Heart left ventricle (tissue), 16 donors: ENCODE measurements around the gene CUL4A. TPM values are rescaled to one million over a fixed set of nuclear protein-coding genes. Genes with fewer than 3 reads are reported as not detected.
"Not testable (repeated sequence)": the region's sequence is repeated elsewhere in the genome, so short reads cannot be mapped to it uniquely, and the experiment has no call there.

Experiments used
- ATAC-seq, 4 donors: fragments of 200-7000 bp; cut with Tn5 transposase; one replicate each; pipeline ENCODE4 v1.9.1; 2020 to 2022; ENCODE audit warnings: moderate library complexity in 4 of 4, mild to moderate bottlenecking in 3 of 4, moderate number of reproducible peaks in 1 of 4
- DNase-seq, 5 donors: peaks; one replicate each; pipeline ENCODE4 v3.0.0-alpha.2; 2020
- H3K27ac ChIP-seq, 12 donors: fragments of 200-600 bp; sonication (generic) in 4 of 12; one replicate each; pipeline versions ENCODE4 v1.5.0 to v1.8.0; 2016 to 2022; ENCODE audit warnings: mild to moderate bottlenecking in 2 of 12
- H3K27me3 ChIP-seq, 9 donors: fragments of 200-600 bp; sonication (generic) in 2 of 9; one replicate each; pipeline versions ENCODE4 v1.5.1 to v1.8.0; 2016 to 2022; ENCODE audit warnings: mild to moderate bottlenecking in 3 of 9
- H3K36me3 ChIP-seq, 9 donors: fragments of 200-600 bp; sonication (generic) in 2 of 9; one replicate each; pipeline versions ENCODE4 v1.5.0 to v1.8.0; 2018 to 2022; ENCODE audit warnings: mild to moderate bottlenecking in 2 of 9
- H3K4me1 ChIP-seq, 12 donors: fragments of 200-600 bp; sonication (generic) in 4 of 12; one replicate each; pipeline versions ENCODE4 v1.5.0 to v1.8.0; 2016 to 2022; ENCODE audit warnings: mild to moderate bottlenecking in 3 of 12
- H3K4me3 ChIP-seq, 12 donors: fragments of 200-600 bp; sonication (generic) in 4 of 12; one replicate each; pipeline versions ENCODE4 v1.5.0 to v1.8.0; 2017 to 2022; ENCODE audit warnings: mild to moderate bottlenecking in 9 of 12, moderate library complexity in 4 of 12
- H3K9me3 ChIP-seq, 12 donors: fragments of 200-600 bp; sonication (generic) in 4 of 12; one replicate each; pipeline versions ENCODE4 v1.5.0 to v1.8.0; 2016 to 2022; ENCODE audit warnings: mild to moderate bottlenecking in 1 of 12
- POLR2A ChIP-seq, 2 donors: fragments of 450-650 bp; IDR thresholded peaks; one replicate each; pipeline ENCODE4 v1.6.1; 2017; ENCODE audit warnings: antibody characterized with exemption in 2 of 2, mild to moderate bottlenecking in 2 of 2, moderate library complexity in 2 of 2
- WGBS, 4 donors: extraction: QIAGEN DNeasy Blood & Tissue Kit in 2 of 4; methylation state at CpG; one replicate each; pipeline versions ENCODE4 v1.1.5 to v1.1.7; 2013 to 2018; 5-methylcytosine and 5-hydroxymethylcytosine counted together
- intact Hi-C, 10 donors: fragments of 100-400 bp; cut with DNase I; formaldehyde crosslinking; loops; one replicate each; pipeline versions ENCODE4 v1.11.1 to v1.14.2; 2022
- polyA plus RNA-seq, 2 donors: library from polyadenylated mRNA; stranded (reverse); fragments of 200-250 nt; gene quantifications; one replicate each; pipeline ENCODE4 v1.2.3, GENCODE V29; 2013
- total RNA-seq, 9 donors: library from RNA; depleted of rRNA in 2 of 9; stranded (reverse); fragments of >200 nt in 2 of 9; fragmentation: NEBNext Ultra II Directional in 3 of 9; extraction: Animal tissue kit (Norgen Biotek cat#: 25700) in 3 of 9; gene quantifications; one replicate each; pipeline versions ENCODE4 v1.1.0 to v1.2.4, GENCODE V29; 2016 to 2023
- TF ChIP-seq, protein P1 (sequence below), 12 donors: fragments of 200-600 bp; sonication (generic) in 4 of 12; IDR thresholded peaks; one replicate each; pipeline versions ENCODE4 v1.5.0 to v1.8.0; 2018 to 2022; ENCODE audit warnings: antibody characterized with exemption in 12 of 12, mild to moderate bottlenecking in 5 of 12
- donor health status: ischemic (EF 13 %, LVEDD 7.1; RV severe dilation, severe dysfunction).
- donor health status: healthy with polysubstance abuse.
- donor health status: DM: no; HTN: yes; CAD: no.
- donor health status: DM: no; HTN: no; CAD: no.
- donor health status: ischemic (EF 25% LVEDD 6.9; RV normal size, moderate dysfunction).
- donor health status: ischemic (EF 25% LVEDD 5.7; RV mildly dilated, moderate dysfunction).
- donor health status: healthy.
- donor health status: DM: yes; HTN: yes; CAD: no.
- donor health status: ischemic (EF 35%, LVEDD 5.7; RV mildly dilated, moderate dysfunction).
- donor health status: nonischemic (EF 11% LVEDD 7.7; RV severe dilation, severe dysfunction).
- donor health status: DM: yes; HTN: yes; CAD: no.
- donor health status: PGD.
- donor health status: ischemic (EF 29% LVEDD 5.4; RV normal size, mild dysfunction).
- donor health status: nonischemic (EF 23%, LVEDD 6.1; RV moderate dilation, normal function).

CUL4A gene
- total and polyA plus RNA-seq, 11 donors: 29.7 to 121 (median 109) TPM

DNA sequence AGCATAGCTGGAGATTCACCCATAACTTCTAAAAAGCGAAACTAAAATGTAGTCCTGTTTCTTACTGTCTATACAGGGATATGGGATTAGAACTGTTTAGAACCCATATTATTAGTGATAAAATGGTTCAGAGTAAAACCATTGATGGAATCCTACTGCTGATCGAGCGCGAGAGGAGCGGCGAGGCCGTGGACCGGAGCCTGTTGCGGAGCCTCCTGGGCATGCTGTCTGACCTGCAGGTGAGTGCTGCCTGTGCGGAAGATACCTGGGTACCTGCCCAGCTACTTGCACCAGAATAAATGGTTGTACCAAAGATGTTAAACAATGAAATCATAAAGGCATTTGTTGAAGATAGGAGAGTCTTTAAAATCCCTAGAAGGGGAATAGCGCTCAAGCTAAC lies 23.7 kb downstream of the CUL4A start:
- WGBS, 4 donors: 97 to 98% (median 97%) methylated on average over 11 of the region's 11 CpGs
- Histone ChIP-seq H3K4me1 (no peaks in the 10 kb centered on the region), H3K4me3 (no peak overlapping the region), H3K36me3 (peaks cover 0 to 94% (median 84%) of the 10 kb centered on the region in 9 donors), H3K27ac (no peak overlapping the region), H3K9me3 (no peaks in the 10 kb centered on the region), H3K27me3 (no peaks in the 10 kb centered on the region)
- intact Hi-C loops: no loop called here
- no peak for TF ChIP-seq POLR2A (IDR thresholded peaks at IDR 0.05)
- TF ChIP-seq, protein P1, sequence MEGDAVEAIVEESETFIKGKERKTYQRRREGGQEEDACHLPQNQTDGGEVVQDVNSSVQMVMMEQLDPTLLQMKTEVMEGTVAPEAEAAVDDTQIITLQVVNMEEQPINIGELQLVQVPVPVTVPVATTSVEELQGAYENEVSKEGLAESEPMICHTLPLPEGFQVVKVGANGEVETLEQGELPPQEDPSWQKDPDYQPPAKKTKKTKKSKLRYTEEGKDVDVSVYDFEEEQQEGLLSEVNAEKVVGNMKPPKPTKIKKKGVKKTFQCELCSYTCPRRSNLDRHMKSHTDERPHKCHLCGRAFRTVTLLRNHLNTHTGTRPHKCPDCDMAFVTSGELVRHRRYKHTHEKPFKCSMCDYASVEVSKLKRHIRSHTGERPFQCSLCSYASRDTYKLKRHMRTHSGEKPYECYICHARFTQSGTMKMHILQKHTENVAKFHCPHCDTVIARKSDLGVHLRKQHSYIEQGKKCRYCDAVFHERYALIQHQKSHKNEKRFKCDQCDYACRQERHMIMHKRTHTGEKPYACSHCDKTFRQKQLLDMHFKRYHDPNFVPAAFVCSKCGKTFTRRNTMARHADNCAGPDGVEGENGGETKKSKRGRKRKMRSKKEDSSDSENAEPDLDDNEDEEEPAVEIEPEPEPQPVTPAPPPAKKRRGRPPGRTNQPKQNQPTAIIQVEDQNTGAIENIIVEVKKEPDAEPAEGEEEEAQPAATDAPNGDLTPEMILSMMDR (IDR thresholded peaks at IDR 0.05): no peak
- ATAC-seq: no peak
- no peak for DNase-seq

DNA sequence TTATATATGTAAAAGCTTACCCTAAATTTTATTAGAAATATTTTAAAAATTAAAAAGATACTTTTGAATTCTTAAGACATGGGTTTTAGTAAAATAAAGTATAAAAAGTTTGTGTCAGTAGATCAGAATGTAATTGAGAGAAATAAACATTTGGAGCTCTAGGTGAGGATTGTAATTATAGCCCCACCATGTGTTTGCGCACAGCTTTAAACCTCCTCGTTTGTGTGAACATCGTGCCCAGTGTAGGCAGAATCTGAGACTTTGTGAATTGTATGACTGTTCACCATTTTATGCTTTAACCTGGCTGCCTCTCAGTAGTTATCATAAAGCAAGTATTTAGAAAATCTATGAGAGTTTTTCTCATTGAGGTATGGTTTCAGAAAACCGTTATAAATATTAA lies 29.1 kb downstream of the CUL4A start:
- WGBS, 4 donors: 72 to 83% (median 79%) methylated on average over 4 of the region's 4 CpGs
- Histone ChIP-seq H3K27ac (no peak overlapping the region), H3K27me3 (no peaks in the 10 kb centered on the region), H3K4me3 (no peak overlapping the region), H3K9me3 (no peaks in the 10 kb centered on the region), H3K4me1 (no peaks in the 10 kb centered on the region), H3K36me3 (peaks cover 0 to 99% (median 93%) of the 10 kb centered on the region in 9 donors)
- no peak for ATAC-seq
- no peak for DNase-seq
- TF ChIP-seq, protein P1 (IDR thresholded peaks at IDR 0.05): no peak
- TF ChIP-seq POLR2A (IDR thresholded peaks at IDR 0.05): no peak
- intact Hi-C loops: no loop called here

DNA sequence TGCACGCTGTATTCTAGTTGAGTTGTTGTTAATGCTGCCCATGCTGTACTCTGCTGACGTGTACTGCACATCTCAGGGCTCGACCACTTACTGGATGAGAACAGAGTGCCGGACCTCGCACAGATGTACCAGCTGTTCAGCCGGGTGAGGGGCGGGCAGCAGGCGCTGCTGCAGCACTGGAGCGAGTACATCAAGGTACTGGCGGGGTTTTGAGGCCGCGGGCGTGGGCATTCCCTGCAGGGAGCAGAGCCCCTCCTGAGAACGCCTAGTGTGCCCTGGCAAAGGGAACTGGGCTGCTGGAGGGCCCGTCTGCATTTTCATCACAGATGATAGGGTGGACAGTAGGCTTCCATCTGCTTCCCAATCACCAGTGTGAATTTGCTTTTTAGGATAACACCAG lies 29.9 kb downstream of the CUL4A start:
- WGBS, 4 donors: 87 to 91% (median 89%) methylated on average over 15 of the region's 15 CpGs
- Histone ChIP-seq H3K4me3 (no peak overlapping the region), H3K9me3 (no peaks in the 10 kb centered on the region), H3K36me3 (peaks cover 0 to 99% (median 93%) of the 10 kb centered on the region in 9 donors), H3K27ac (no peak overlapping the region), H3K4me1 (no peaks in the 10 kb centered on the region), H3K27me3 (no peaks in the 10 kb centered on the region)
- intact Hi-C loops: no loop called here
- ATAC-seq: peak in 1 of 4 donors; percentile 45
- TF ChIP-seq POLR2A (IDR thresholded peaks at IDR 0.05): no peak
- TF ChIP-seq, protein P1 (IDR thresholded peaks at IDR 0.05): no peak
- DNase-seq: no peak

DNA sequence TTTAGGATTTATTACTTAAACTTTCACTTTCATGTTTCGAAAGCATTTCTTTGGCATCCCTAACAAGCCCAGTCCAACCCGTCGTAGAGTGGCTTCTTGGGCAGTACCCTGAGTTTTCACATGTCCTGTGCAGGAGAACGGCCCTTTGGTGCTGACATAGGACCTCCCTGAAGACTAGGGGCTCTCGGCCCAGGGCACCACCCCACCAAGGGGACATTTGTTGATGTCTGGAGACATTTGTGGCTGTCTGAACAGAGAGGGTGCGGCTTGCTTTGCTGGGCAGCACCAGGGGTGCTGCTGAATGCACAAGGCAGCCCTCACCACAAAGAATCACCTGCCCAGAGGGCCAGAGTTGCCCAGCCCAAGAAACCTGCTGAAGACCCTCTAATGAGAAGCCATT lies 30.6 kb downstream of the CUL4A start:
- no peak for DNase-seq
- ATAC-seq: no peak
- WGBS, 4 donors: 83 to 92% (median 88%) methylated on average over 6 of the region's 6 CpGs

DNA sequence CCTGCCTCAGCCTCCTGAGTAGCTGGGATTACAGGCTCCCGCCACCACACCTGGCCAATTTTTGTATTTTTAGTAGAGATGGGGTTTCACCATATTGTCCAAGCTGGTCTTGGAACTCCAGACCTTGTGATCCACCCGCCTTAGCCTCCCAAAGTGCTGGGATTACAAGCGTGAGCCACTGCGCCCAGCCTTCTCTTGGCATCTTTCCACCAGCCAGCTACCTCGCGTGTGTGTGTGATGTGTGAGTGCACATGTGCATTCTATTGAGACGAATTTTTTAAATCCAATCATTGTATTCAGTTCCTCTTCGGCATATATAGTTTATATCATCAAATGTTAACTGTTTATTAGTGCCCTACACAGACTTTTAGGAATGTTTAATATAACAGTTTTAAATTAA lies 32.2 kb downstream of the CUL4A start:
- H3K4me3 ChIP-seq, H3K27me3 ChIP-seq, H3K27ac ChIP-seq, intact Hi-C loops, ATAC-seq, H3K4me1 ChIP-seq, DNase-seq, H3K9me3 ChIP-seq: not testable (repeated sequence)
- 73 to 92% (median 91%) methylated on average over 8 of the region's 8 CpGs for WGBS, 4 donors
- H3K36me3 ChIP-seq: peaks cover 2 to 99% (median 95%) of the 10 kb centered on the region in 9 donors

More for the DNA sequence above, 30.6 kb downstream of the CUL4A start:
- Histone ChIP-seq H3K36me3 (peaks cover 0 to 99% (median 93%) of the 10 kb centered on the region in 9 donors), H3K4me1 (no peaks in the 10 kb centered on the region), H3K4me3 (no peak overlapping the region), H3K9me3 (no peaks in the 10 kb centered on the region), H3K27ac (no peak overlapping the region), H3K27me3 (no peaks in the 10 kb centered on the region)
- intact Hi-C loops: no loop called here
- TF ChIP-seq, protein P1 (IDR thresholded peaks at IDR 0.05): no peak
- no peak for TF ChIP-seq POLR2A (IDR thresholded peaks at IDR 0.05)
